Germinal center (tissue), 1 donor: Measurements from ENCODE around the gene EHBP1L1.
A peak's percentile ranks its signal among the peaks of the same experiment; 100 is the strongest.
"Not testable (repeated sequence)": the region's sequence is repeated elsewhere in the genome, so short reads cannot be mapped to it uniquely, and the experiment has no call there.

Experiments used
- DNase-seq: peaks from one replicate; pipeline ENCODE4 v3.0.0; 2012; ENCODE audit warnings: mixed read lengths, low spot score

Gene EHBP1L1

DNA sequence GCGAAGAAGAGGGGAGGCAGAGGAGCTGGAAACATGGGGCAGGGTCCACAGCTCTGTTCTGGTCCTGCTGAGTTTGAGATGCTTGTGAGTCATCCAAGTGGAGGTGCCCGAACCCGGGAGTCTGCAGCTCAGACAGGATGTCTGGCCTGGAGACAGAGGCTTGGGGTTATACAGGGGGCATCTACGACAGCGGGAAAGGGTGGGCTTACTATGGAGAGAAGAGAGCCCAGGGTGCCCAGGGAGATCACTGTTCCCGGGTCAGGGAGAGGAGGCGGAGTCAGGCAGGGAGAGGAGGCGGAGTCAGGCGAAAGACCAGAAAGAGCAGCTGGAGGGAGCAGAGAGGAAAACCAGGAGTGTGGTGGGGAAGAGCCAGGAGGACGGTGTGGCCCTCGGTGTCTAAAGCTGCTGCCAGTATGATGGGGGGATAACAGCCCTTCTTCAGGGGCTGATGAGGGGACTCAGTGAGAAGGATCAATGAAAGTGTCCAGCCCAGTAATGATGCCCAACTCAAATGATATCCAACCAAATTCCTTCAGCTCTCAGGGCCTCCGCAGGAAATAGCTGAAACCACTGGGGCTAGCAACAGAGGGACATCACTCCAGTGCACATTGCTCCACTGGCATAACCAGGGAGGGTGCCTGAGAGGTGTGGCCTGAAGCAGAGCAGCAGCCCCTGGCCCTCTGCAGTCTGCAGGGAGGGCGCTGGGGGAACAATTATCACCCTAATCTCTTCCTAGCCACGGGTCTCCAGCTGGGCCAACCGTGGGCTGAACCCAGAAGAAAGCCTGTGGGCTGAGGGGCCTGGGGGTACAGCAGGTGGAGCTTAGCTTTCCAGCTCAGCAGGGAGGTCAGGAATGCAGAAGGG is 15.1 kb upstream of the EHBP1L1 start:
- DNase-seq = no peak

DNA sequence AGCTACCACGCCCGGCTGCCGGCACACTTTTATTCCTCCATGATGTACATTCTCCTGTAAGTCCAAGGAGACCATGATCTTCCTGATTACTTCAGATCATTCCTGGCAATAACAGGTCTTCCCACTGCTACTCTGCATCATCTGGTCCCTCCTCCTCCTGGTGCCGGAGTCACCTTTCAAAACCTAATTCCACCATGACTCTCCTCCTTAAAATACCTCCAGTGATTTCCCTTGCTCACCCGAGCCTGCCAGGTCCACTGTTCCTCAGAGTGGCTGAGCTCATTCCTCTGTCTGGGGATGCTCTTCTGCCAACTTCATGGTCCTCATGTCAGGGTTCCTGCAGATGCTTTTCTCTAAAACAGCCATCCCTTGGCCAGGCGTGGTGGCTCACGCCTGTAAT is 13.8 kb upstream of the EHBP1L1 start:
- no peak for DNase-seq

DNA sequence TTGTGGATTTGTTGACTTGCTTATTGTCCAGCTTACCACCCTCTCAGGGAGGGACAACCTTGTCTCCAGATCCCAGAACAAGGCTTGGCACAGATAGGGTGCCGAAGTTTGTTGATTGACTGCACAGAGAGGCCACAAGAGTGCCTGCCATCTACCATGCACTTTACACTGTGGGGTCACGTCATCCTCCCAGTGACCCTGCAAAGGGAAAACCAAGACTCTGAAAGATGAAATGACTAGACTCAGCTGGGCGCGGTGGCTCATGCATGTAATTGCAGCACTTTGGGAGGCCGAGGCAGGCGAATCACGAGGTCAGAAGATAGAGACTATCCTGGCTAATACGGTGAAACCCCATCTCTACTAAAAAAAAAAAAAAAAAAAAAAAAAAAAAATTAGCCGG is 13.1 kb upstream of the EHBP1L1 start:
- no peak for DNase-seq

DNA sequence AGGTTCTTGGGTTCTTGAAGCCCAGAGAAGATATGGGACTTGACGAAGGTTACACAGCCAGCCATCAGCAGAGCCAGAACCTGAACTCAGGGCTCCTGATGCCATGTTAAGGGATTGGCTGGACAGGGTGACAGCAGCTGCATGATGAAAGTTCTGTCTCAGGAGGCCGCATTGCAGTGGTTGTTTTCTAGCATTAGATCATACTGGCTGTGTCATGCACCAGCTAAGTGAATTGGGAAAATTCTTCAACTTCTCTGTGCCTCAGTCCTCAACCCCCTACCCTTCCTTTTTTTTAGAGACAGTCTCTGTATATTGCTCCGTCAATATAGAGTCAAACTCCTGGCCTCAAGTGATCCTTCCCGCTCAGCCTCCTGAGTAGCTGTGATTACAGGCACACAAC is 12.3 kb upstream of the EHBP1L1 start:
- no peak for DNase-seq

DNA sequence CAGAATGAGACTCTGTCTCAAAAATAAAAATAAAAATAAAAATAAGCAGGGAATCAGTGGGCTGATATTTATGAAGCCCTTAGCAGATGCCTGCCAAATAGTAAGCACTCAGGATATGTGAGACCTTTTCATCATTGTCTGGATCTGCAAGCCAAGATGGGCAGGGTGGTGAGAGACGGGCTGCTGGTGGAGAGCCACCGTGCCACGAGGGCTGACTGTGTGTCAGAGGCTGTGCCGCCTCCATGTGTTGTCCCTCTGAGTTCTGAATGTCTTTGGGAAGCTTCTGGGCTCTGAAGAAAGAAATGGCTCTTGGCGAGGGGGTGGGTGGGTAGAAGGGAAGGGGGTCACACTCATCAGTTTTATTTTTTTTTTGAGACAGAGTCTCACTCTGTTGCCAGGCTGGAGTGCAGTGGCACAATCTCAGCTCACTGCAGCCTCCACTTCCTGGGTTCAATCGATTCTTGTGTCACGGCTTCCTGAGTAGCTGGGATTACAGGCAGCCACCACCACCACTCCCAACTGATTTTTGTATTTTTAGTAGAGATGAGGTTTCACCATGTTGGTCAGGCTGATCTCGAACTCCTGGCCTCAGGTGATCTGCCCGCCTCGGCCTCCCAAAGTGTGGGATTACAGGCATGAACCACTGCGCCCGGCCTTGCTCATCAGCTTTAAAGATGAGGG is 10.8 kb upstream of the EHBP1L1 start:
- DNase-seq = not testable (repeated sequence)

DNA sequence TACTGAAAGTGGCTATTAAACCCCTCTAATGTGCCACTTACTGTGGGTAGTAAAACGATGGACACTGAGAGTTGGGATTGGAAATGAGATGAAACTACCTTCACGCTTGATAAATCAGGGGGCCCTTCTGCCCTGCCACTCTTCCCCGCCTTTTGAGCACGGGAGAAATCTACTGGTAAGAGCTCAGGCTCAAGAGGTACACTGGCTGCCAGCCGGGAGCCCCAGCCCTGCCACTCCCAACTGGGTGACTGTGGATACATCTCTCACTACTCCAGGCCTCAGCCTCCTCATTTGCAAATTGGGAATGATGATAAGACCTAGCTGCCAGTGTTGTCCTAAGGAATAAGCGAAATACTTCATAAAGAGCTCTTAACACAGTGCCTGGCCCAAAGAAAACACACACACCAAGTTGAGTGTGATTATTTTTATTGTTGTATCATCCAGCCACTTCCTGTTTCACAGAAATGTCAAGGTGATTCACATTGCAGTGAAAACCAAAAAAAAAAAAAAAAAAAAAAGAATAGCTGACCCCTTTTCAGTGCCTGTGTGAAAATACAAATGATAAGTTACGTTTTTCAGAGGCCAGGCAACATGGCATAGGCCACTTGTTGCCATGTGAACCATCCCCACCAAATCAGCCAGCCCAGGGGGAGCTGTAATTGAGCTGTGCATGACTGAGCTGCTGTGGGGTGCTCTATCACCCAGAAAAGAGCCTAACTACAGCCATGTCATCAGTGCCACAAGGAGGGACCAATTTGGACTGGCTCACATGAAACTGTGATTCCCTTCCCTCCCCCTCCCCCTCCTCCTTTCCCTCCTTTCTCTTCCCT is 10.0 kb upstream of the EHBP1L1 start:
- DNase-seq = no peak

DNA sequence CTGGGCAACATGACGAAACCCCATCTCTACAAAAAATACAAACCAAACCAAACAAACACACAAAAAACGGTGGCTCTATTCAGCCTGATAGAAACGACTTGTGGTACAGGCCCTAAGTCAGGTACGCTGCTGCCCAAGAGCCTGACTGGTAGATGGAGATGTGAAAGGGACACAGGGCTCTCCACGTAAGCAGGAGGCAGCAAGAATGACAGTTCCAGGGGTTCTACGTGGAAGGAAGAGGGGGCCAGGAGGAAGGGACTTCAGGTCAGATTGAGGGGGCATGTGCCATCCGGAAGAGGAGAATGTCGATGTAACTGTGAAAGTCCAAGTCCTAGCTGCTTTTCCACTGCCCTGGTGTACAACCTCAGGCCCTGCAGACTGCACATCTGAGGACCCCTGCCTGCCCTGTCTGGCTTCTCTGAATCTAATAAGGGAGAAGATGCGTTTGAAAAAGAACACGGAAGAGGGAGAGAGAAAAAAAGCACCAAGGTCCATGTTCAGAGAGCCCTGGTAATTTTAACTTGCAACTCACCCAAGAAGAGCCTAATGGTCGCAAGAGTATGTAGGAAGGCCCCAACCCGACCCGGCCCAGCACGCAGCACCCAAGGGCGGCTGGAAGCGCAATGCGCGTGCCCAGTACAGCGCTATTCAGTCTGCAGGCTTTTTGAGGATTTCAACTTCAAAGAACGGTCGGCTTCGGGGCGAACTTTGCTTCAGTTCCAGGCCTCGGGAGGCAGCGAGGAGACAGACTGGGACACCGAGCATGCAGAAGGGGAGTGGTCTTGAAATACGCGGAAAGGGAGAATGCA is 6.5 kb upstream of the EHBP1L1 start:
- DNase-seq = no peak

DNA sequence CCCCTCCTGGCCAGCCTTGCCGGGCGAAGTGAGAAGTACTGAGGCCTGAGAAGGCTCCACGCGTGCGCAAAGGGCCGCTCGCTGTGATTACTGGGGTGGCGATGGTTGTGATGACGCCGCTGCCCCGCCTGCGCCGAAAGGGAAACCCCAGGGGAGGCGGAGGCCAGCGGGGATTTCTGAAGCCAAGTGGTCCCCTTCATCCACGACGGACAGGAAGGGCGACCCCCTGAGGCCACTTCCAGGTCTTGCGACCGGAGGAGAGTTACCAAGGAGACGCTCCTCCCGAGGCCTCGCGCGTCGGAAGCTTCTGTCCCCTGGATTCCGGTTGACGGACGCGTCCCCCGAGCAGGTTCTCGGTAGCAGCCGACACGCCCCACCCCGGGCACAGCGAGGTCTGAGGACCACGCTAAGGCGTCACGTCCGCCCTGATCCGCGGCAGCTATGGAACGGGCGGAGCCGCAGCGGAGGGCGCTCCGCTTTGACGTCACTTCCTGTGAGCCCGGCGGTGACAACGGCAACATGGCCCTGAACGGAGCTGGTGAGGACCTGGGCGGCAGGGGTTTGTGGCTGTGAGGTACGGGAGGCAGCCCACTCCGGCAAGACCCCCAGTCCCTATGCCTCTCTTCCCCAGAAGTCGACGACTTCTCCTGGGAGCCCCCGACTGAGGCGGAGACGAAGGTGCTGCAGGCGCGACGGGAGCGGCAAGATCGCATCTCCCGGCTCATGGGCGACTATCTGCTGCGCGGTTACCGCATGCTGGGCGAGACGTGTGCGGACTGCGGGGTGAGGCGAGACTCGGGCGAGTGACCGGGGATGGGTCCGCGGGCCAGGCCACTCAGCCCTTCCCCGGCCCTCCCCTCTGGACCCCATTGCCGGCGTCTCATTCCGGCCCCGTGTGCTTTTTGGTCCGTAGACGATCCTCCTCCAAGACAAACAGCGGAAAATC is 5.6 kb upstream of the EHBP1L1 start, which contains the start of gene ZNRD2:
Gene ZNRD2 (plus strand): TSS at position 505 of the 946 bp plus-strand sequence. CDS start 15 bp downstream, at position 520.
- DNase-seq = peak; percentile 95

DNA sequence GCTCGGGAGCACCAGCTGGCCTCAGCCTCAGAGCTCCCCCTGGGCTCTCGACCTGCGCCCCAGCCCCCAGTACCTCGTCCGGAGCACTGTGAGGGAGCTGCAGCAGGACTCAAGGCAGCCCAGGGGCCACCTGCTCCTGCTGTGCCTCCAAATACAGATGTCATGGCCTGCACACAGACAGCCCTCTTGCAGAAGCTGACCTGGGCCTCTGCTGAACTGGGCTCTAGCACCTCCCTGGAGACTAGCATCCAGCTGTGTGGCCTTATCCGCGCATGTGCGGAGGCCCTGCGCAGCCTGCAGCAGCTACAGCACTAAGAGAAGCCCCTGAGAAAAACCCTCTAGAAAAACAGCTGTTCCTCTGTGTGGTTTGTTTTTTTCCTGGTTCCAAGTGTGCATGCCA is 4.4 kb upstream of the EHBP1L1 start:
- no peak for DNase-seq

DNA sequence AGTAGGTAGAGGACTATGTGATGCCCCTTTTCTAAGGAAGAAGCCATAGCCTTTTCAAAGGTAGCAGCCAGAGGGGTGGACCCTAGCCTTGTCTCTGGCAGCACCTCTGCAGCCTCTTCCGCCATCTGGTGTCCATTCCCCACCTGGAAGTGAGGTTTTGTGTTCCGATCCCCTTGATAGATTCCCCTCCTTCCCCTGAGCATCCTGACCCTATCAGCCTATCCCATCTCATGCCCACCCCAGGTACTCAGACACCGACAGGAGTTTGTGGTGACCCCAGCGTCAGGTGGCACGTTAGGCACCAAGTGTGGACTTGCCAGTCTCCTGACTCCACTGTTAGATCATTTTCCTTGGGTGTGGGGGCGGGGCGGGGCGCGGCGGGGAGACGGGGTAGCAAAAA is 3.9 kb upstream of the EHBP1L1 start:
- DNase-seq = no peak

DNA sequence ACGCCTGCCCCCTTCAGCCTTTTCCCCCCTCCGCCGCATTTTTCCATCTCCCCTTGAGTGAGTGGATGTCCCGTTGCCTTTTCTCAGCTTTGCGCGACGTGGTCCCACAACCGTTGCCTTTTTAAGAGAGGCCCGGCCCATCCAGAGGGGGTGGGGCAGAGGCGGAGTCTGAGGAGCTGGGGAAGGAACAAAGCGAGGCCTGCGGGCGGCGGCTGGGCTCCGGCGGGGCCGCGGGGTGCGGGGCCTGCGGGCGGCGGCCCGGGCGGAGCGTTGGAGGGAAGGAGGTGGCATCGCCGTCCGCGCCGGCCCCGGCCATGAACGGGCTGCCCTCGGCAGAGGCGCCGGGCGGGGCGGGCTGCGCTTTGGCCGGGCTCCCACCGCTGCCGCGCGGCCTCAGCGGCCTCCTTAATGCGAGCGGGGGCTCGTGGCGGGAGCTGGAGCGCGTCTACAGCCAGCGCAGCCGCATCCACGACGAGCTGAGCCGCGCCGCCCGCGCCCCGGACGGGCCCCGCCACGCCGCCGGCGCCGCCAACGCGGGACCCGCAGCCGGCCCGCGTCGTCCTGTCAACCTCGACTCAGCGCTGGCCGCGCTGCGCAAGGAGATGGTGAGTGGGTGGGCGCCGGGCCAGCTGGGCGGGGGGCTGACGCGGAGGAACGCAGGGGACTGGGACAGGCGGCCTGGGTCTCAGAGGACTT is 3.3 kb upstream of the EHBP1L1 start, which contains the start of gene FAM89B:
Gene FAM89B (plus strand): TSS at position 183 of the 696 bp plus-strand sequence. CDS start 132 bp downstream, at position 315.
- peak; percentile 78 for DNase-seq

DNA sequence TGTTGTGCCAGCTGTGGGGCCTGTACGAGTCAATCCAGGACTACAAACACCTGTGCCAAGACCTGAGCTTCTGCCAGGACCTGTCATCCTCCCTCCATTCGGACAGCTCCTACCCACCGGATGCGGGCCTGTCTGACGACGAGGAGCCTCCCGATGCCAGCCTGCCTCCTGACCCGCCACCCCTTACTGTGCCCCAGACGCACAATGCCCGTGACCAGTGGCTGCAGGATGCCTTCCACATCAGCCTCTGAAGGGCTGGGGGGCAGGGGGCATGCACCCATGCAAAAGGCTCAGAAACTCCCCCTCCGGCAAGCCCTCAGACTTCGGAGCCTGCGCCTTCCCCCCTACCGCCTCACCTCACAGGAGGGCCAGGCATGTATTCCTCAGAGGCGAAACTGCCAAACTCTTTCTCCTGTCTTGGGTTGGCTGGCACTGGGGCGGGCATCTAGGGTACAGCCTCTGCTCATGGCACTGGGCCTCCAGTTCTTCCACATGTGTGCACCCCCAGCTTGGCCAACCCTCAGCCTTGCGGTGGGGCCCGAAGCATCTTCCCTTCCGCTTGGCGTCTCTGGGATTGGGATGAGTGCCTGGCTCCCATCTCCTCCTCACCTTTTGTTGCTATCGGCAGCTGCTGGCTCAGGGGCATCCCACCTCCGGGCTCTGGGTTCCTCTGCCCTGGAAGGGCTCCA is 2.3 kb upstream of the EHBP1L1 start:
- no peak for DNase-seq

DNA sequence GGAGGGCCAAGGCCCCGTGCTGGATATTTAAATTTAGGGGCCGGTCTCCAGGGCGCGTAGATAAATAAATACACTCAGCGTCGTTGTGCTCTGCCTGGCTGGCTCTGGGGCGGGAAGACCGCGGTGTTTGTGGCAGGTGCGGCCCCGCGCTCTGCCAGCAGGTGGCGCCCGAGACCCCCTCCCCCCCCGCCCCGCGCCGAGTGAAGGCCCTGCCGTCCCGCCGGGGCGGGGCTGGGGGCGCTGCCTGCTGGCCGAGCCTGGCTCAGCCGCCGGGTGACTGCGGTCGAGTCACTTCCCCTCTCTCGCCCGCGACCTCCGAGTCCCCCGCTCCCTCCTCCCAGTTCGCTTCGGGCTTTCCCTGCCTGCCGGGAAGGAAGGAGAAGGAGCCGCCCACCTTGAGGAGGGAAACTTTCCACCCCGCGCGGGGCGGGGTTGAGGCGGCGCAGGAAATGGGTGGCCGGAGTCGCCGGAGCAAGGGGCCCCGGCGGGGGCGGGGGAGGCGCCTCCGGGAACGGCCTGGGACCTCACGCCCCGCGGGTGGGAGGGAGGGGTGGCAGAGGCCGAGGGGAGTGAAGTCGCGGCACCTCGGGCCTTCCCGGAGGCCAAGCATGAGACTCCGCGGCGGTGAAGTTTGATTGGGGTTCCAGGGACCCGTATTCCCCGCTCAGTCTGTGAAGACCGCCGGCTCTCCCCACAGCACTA is 1.6 kb upstream of the EHBP1L1 start:
- DNase-seq = peak; percentile 93

DNA sequence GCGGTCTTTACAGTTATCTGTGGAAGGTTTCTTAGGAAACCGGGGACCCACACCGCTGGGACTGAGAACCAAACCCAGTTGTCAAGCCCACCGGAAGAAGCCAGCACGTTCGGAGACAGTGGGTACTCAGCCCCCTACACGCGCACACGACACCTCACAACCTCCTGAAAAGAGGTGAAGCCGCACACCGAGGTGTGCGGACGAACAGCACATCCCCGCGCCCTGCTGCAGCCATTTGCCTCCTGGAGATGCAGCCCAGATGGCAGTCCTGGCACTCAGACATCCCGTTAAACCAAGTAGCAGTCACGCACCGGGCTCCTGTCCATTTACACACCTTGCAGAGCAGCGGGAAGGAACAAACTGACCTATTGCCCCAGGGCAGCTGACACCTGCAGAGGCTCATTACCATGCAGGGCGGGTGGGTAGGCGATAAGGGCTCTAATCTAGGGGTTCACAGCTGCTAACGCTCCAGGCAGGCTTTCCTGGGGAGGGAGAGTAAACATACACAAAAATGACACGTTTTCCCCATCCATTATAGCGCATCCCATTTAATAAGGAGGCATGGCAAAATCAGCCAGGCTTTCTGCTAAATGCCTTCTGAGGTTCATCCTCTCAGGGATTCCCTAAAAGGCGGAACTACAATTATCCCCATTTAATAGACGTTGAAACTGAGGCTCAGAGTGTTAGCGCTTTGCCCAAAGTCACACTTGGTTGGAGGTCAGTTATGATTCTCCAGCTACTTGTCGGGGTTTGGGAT is 864 bp upstream of the EHBP1L1 start:
- peak; percentile 47 for DNase-seq

DNA sequence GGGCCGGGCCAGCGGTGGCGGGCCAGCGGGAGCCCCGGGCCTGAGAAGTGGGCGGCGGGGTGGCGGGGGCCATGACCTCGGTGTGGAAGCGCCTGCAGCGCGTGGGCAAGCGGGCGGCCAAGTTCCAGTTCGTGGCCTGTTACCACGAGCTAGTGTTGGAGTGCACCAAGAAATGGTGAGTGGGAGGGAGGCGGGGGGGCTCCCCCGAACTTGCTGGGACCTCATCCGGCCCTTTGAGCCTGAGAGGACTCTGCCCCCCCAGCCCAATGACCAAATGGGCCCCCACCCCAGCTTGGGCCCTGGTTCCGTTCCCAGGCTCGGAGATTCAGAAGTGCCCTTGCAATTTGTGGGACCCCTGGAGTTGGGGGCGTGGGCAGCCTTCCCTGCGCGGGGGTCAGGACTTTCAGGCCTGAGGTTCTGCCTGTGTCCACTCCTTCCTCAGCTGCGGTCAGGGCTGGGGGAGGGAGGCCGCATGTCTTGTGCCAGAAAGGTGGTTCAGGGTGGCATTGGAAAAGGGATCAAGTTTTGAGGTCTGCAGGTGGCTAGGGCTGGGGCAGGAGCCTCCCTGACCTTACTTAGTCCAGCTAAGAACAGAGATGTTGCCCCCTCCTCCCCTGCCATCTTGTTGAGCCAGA is 496 bp downstream of the EHBP1L1 start:
- no peak for DNase-seq

DNA sequence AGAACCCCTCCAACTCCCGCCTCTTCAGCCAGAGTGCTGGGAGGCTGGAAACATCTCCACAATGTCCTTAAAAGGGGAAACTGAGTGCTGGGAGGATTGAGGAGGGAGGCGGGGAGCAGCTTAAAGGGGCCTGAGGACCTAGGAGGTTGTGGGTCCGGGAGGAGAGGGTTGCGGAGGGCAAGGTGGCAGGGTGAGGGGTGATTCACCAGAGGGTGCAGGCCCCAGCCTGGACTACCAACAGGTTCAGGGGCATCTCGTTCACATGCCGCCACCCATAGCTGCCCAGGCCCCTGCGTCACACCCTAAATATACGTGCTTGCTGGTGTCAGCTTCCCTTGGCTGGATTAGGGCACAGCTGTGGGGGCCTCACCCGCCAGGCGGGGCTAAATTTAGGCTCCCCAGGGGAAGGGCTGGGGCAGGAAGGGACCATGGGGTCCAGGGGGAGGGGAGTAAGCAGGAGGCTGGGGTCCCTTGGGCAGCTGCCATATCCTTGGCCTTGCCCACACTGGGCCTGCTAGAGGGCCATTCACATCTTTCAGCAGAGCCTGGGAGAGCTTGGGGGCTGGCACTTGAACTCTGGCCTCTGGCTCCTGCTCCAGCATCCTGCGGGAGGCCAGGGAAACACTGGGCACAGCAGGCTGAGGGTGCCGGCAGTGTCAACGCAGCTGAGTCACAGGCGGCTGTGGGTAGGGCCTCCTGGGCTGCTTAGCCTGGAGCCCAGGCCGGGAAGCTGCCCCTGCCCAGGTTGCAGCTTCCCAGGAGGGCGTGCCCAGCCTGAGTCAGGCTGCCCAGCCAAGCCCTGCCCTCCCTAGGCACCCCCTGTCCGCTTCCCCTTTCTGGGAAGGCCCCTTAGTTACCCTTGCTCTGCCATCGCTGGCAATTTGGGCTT is 1.3 kb downstream of the EHBP1L1 start:
- peak; percentile 69 for DNase-seq
